Endothelial cell of umbilical vein (primary cell): ENCODE measurements around the gene SPNS2.
A peak's percentile ranks its signal among the peaks of the same experiment; 100 is the strongest.

Experiments
- CTCF ChIP-seq, 2 donors: IDR thresholded peaks; 1 replicate in 1 of 2; 2 replicates in 1 of 2; pipeline ENCODE4 v1.5.1; 2011; ENCODE audit warnings: low read length in 2 of 2, mild to moderate bottlenecking in 2 of 2, moderate library complexity in 2 of 2, control low read depth in 1 of 2, inconsistent platforms in 1 of 2, low read depth in 1 of 2; ENCODE audit not compliant: insufficient read depth in 1 of 2; ENCODE audit errors: extremely low read depth in 1 of 2
- POLR2AphosphoS5 ChIP-seq: IDR thresholded peaks from 2 replicates; pipeline ENCODE4 v1.6.1; 2012; ENCODE audit warnings: low read depth, mild to moderate bottlenecking, control low read depth, low read length, moderate library complexity; ENCODE audit not compliant: insufficient read depth

GRCh38 chr17:4540224-4540651 lies 41.6 kb downstream of the SPNS2 start:
- TF ChIP-seq POLR2AphosphoS5 (no peak), CTCF (IDR thresholded peaks at IDR 0.05; ENCODE audit: extremely low read depth in 1 of 2, insufficient read depth in 1 of 2, low read depth in 1 of 2, low read length in 2 of 2) (peak; percentile 48 to 72)
